ENCODE results near the gene RAB20.

DNA sequence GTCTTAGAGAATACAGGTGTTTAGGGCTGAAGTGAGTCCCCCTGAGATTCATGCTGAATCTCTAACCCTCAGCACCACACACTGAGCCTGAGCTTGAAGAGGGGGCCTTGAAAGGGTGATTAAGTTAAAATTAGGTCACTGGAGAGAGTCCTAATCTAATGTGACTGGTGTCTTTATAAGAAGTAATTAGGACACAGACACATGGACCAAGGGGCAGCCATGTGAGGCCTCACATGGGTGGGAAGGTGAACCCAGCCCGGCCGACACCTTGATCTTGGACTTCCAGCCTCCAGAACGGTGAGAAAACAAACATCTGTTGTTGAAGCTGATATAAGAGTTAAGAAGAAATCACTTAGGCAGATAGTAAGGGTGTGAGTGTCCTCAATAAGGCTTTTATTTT is 7.1 kb upstream of the RAB20 start:
- TF ChIP-seq GATA2 (IDR thresholded peaks at IDR 0.05; ENCODE audit: low read depth, low read length): no peak
- TF ChIP-seq GATA3 (IDR thresholded peaks at IDR 0.05; ENCODE audit: low read depth, low read length): no peak

All from SH-SY5Y (cell line).